Liver (tissue), 9 donors: ENCODE measurements around the gene AQP5. TPM values are rescaled to one million over a fixed set of nuclear protein-coding genes. Genes with fewer than 3 reads are reported as not detected.

Experiments
- DNase-seq: peaks from one replicate; pipeline ENCODE4 v3.0.0-alpha.2; 2017; ENCODE audit warnings: low spot score
- H3K27ac ChIP-seq, 2 donors: one replicate each; pipeline ENCODE4 v1.7.0; 2013; ENCODE audit warnings: inconsistent platforms in 2 of 2, low read length in 2 of 2, control low read depth in 1 of 2, low read depth in 1 of 2, mild to moderate bottlenecking in 1 of 2
- H3K27me3 ChIP-seq, 4 donors: one replicate each; pipeline versions ENCODE4 v1.6.1 to v1.7.0; 2013; ENCODE audit warnings: low read length in 3 of 4, inconsistent platforms in 1 of 4, mild to moderate bottlenecking in 1 of 4, moderate library complexity in 1 of 4; ENCODE audit not compliant: control insufficient read depth in 4 of 4, insufficient read depth in 4 of 4
- H3K36me3 ChIP-seq, 4 donors: one replicate each; pipeline versions ENCODE4 v1.6.1 to v1.7.0; 2013; ENCODE audit warnings: low read length in 3 of 4, mild to moderate bottlenecking in 3 of 4, low read depth in 1 of 4, moderate library complexity in 1 of 4; ENCODE audit not compliant: control insufficient read depth in 4 of 4, insufficient read depth in 3 of 4
- H3K4me1 ChIP-seq, 4 donors: one replicate each; pipeline versions ENCODE4 v1.6.1 to v1.7.0; 2013; ENCODE audit warnings: low read length in 3 of 4, mild to moderate bottlenecking in 3 of 4, moderate library complexity in 1 of 4; ENCODE audit not compliant: control insufficient read depth in 4 of 4, insufficient read depth in 4 of 4
- H3K4me3 ChIP-seq, 3 donors: one replicate each; pipeline versions ENCODE4 v1.6.1 to v1.7.0; 2013; ENCODE audit warnings: low read length in 3 of 3, control low read depth in 1 of 3, low read depth in 1 of 3, mild to moderate bottlenecking in 1 of 3
- H3K9ac ChIP-seq, 2 donors: one replicate each; pipeline ENCODE4 v1.7.0; 2013; ENCODE audit warnings: low read length in 2 of 2, mild to moderate bottlenecking in 2 of 2, moderate library complexity in 2 of 2, control low read depth in 1 of 2, low read depth in 1 of 2
- H3K9me3 ChIP-seq, 4 donors: one replicate each; pipeline versions ENCODE4 v1.6.1 to v1.7.0; 2013; ENCODE audit warnings: low read length in 3 of 4; ENCODE audit not compliant: control insufficient read depth in 4 of 4
- ATF3 ChIP-seq: IDR thresholded peaks from 2 replicates; pipeline ENCODE4 v1.6.1; 2016; ENCODE audit warnings: antibody characterized with exemption
- CTCF ChIP-seq: fragments of 150-350 bp; IDR thresholded peaks from 2 replicates; pipeline ENCODE4 v1.5.1; 2017; ENCODE audit warnings: improper control_type of control experiment, low read depth, low read length; ENCODE audit not compliant: missing input control
- EGR1 ChIP-seq, 2 donors: IDR thresholded peaks; 2 replicates each; pipeline ENCODE4 v1.6.1; 2016 to 2018; ENCODE audit warnings: antibody characterized with exemption in 2 of 2, low read depth in 2 of 2
- FOXA1 ChIP-seq: IDR thresholded peaks from 2 replicates; pipeline ENCODE4 v1.6.1; 2016; ENCODE audit warnings: antibody characterized with exemption
- FOXA2 ChIP-seq: IDR thresholded peaks from 2 replicates; pipeline ENCODE4 v1.6.1; 2016; ENCODE audit warnings: antibody characterized with exemption
- GABPA ChIP-seq, 2 donors: IDR thresholded peaks in 1 of 2; conservative IDR thresholded peaks in 1 of 2; 2 replicates each; pipeline ENCODE4 v1.6.1; 2016; ENCODE audit warnings: antibody characterized with exemption in 2 of 2, mild to moderate bottlenecking in 1 of 2, moderate library complexity in 1 of 2
- HNF4A ChIP-seq, 2 donors: conservative IDR thresholded peaks; 2 replicates each; pipeline ENCODE4 v1.6.1; 2016; ENCODE audit warnings: antibody characterized with exemption in 2 of 2, mild to moderate bottlenecking in 2 of 2
- HNF4G ChIP-seq: IDR thresholded peaks from 2 replicates; pipeline ENCODE4 v1.6.1; 2016; ENCODE audit warnings: antibody characterized with exemption
- JUND ChIP-seq, 2 donors: IDR thresholded peaks; 2 replicates each; pipeline ENCODE4 v1.6.1; 2016; ENCODE audit warnings: antibody characterized with exemption in 2 of 2
- MAX ChIP-seq: IDR thresholded peaks from 2 replicates; pipeline ENCODE4 v1.6.1; 2016; ENCODE audit warnings: antibody characterized with exemption
- NR2F2 ChIP-seq: IDR thresholded peaks from 2 replicates; pipeline ENCODE4 v1.6.1; 2016; ENCODE audit warnings: antibody characterized with exemption
- REST ChIP-seq: IDR thresholded peaks from 2 replicates; pipeline ENCODE4 v1.6.1; 2016; ENCODE audit warnings: antibody characterized with exemption, mild to moderate bottlenecking
- RXRA ChIP-seq, 2 donors: IDR thresholded peaks; 2 replicates each; pipeline ENCODE4 v1.6.1; 2017 to 2018; ENCODE audit warnings: antibody characterized with exemption in 2 of 2, mild to moderate bottlenecking in 1 of 2
- SP1 ChIP-seq: IDR thresholded peaks from 2 replicates; pipeline ENCODE4 v1.6.1; 2018; ENCODE audit warnings: antibody characterized with exemption, mild to moderate bottlenecking
- TAF1 ChIP-seq: conservative IDR thresholded peaks from 2 replicates; pipeline ENCODE4 v1.6.1; 2016; ENCODE audit warnings: antibody characterized with exemption, mild to moderate bottlenecking
- YY1 ChIP-seq: IDR thresholded peaks from 2 replicates; pipeline ENCODE4 v1.6.1; 2016; ENCODE audit warnings: antibody characterized with exemption, mild to moderate bottlenecking
- ZBTB33 ChIP-seq: IDR thresholded peaks from 2 replicates; pipeline ENCODE4 v1.6.1; 2016; ENCODE audit warnings: antibody characterized with exemption
- WGBS: extraction: QIAGEN DNeasy Blood & Tissue Kit; methylation state at CpG from one replicate; pipeline ENCODE4 v1.1.7; 2013; 5-methylcytosine and 5-hydroxymethylcytosine counted together
- polyA plus RNA-seq, 2 donors: library from polyadenylated mRNA; stranded (reverse) in 1 of 2; unstranded in 1 of 2; fragments of 200-250 nt in 1 of 2; fragments of >200 nt in 1 of 2; fragmentation: Nextera tagmentation in 1 of 2; extraction: Ambion mirVana in 1 of 2; gene quantifications; one replicate each; pipeline versions ENCODE4 v1.2.1 to v1.2.3, GENCODE V29; 2013 to 2015
- total RNA-seq, 2 donors: library from RNA; depleted of rRNA; stranded (reverse); fragments of >200 nt; gene quantifications; one replicate each; pipeline ENCODE4 v1.2.3, GENCODE V29; 2014
- donor health status: healthy.
- donor health status: healthy.
- donor health status: healthy.
- donor health status: healthy.
- donor health status: healthy.

The AQP5 gene
- total and polyA plus RNA-seq, 4 donors: not detected

GRCh38 chr12:49950273-49951251 lies 11.1 kb upstream of the AQP5 start, which contains the start of gene AQP2:
Gene AQP2 (plus strand): TSS chr12:49950737. CDS start chr12:49950831, 94 bp downstream.
- H3K4me1 ChIP-seq: peaks cover 0 to 6% (median 4%) of the 10 kb centered on the region in 4 donors
- H3K4me3 ChIP-seq: no peak within 1 kb of the TSS
- H3K9ac ChIP-seq: no peak within 1 kb of the TSS
- H3K27ac ChIP-seq: no peak within 1 kb of the TSS
- TF ChIP-seq JUND (IDR thresholded peaks at IDR 0.05): no peak
- no peak for TF ChIP-seq NR2F2
- no peak for TF ChIP-seq EGR1 (IDR thresholded peaks at IDR 0.05; ENCODE audit: low read depth in 2 of 2)
- no peak for TF ChIP-seq ATF3
- no peak for TF ChIP-seq YY1
- TF ChIP-seq FOXA1: no peak
- no peak for TF ChIP-seq HNF4G
- no peak for TF ChIP-seq MAX
- no peak for TF ChIP-seq HNF4A (conservative IDR thresholded peaks at IDR 0.05)
- no peak for TF ChIP-seq RXRA (IDR thresholded peaks at IDR 0.05)
- no peak for TF ChIP-seq SP1
- TF ChIP-seq ZBTB33: no peak
- no peaks in the 10 kb centered on the region for H3K9me3 ChIP-seq
- no peaks in the 10 kb centered on the region for H3K36me3 ChIP-seq
- WGBS: 91% methylated on average over 32 of the region's 32 CpGs
- H3K27me3 ChIP-seq: peaks cover 0 to 2% (median 0%) of the 10 kb centered on the region in 4 donors
- no peak for DNase-seq

GRCh38 chr12:49951411-49952240 lies 10.0 kb upstream of the AQP5 start:
- peaks cover 0 to 2% (median 0%) of the 10 kb centered on the region in 4 donors for H3K27me3 ChIP-seq
- no peak overlapping the region for H3K27ac ChIP-seq
- peaks cover 0 to 6% (median 4%) of the 10 kb centered on the region in 4 donors for H3K4me1 ChIP-seq
- no peaks in the 10 kb centered on the region for H3K36me3 ChIP-seq
- H3K9ac ChIP-seq: no peak overlapping the region
- no peak for DNase-seq
- 88% methylated on average over 14 of the region's 14 CpGs for WGBS
- no peaks in the 10 kb centered on the region for H3K9me3 ChIP-seq
- no peak overlapping the region for H3K4me3 ChIP-seq
- no peak for TF ChIP-seq EGR1 (IDR thresholded peaks at IDR 0.05; ENCODE audit: low read depth in 2 of 2)
- TF ChIP-seq MAX: no peak
- TF ChIP-seq GABPA (IDR thresholded peaks at IDR 0.05 in 1 of 2, conservative IDR thresholded peaks at IDR 0.05 in 1 of 2): no peak
- no peak for TF ChIP-seq FOXA1
- no peak for TF ChIP-seq HNF4A (conservative IDR thresholded peaks at IDR 0.05)
- TF ChIP-seq HNF4G: no peak
- TF ChIP-seq CTCF: no peak
- TF ChIP-seq ATF3: no peak
- TF ChIP-seq RXRA (IDR thresholded peaks at IDR 0.05): no peak
- TF ChIP-seq REST: no peak
- TF ChIP-seq TAF1: no peak
- TF ChIP-seq FOXA2: no peak
- no peak for TF ChIP-seq ZBTB33
- TF ChIP-seq JUND (IDR thresholded peaks at IDR 0.05): no peak
